Pericardium fibroblast (primary cell): Measurements from ENCODE around the gene POLR3A. TPM values are rescaled to one million over a fixed set of nuclear protein-coding genes. Genes with fewer than 3 reads are reported as not detected.

Experiments used
- total RNA-seq: library from RNA; depleted of rRNA; stranded (reverse); fragments of >200 nt; gene quantifications from 2 replicates; pipeline ENCODE4 v1.2.3, GENCODE V29; 2015

Gene POLR3A
- 10.0 and 14.1 TPM in 2 replicates for total RNA-seq

GRCh38 chr10:78029269-78030226 lies at the start of gene POLR3A:
Gene POLR3A, minus strand, starts transcription at chr10:78029515. Its CDS starts 108 bp downstream, at chr10:78029407.

GRCh38 chr10:78033637-78034470 lies 4.5 kb upstream of the POLR3A start, which contains the start of gene RPS24:
Gene RPS24, plus strand, starts transcription at chr10:78033863. Its CDS starts 39 bp downstream, at chr10:78033902.

DNA sequence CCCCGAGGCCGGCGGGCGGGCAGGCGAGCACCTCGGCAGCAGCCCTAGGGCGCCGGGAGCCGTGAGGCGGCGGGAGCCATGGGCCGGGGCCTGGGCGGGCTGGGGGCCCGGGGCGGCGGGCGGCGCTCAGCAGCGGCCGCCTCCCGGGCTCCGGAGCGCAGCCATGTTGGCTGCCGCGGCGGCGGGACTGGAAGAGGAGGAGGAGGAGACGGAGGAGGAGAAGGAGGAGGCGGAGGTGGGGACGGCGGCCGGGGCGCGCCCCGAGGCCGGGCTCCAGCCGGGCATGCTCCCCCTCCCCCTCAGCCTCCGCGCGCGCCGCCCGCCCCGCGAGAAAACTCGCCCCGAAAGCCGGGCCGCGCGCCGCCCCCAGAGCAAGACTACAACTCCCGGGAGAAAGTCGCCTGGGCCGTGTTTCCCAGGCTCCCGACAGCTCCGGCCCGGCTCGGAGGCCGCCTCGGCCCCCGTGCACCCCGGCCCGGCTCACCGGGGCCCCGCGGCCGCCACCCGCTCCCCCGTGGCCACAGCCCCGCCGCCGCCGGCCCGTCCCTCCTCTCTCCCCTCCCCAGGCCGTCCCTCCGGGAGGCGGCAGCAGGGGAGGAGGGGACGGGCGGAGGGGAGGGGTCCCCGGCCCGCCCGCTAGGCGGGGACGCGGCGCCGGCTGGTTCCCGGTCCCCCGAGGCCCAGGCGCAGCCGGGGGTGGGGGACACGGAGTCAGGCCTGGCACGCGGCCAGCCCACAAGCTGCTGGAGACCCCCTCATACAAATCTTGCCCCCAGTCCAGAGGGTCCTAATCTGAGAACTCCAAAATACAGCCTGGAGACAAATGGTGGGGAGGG lies 102.5 kb downstream of the POLR3A start, which contains the start of gene DLG5:
TSS of gene DLG5 (minus strand) at position 190 of the 836 bp plus-strand sequence. CDS start 235 bp downstream, outside the sequence.

Other genes starting within 250 kb of the POLR3A start
- 22.3 and 27.7 TPM in 2 replicates for gene DLG5, start 102.8 kb downstream of the POLR3A start, total RNA-seq
- gene RPS24, start 4.3 kb upstream of the POLR3A start, total RNA-seq, result 2,977 and 4,299 TPM in 2 replicates